Neuron (in vitro differentiated cells): ENCODE measurements around the gene HNMT.
"Not testable (repeated sequence)": the region's sequence is repeated elsewhere in the genome, so short reads cannot be mapped to it uniquely, and the experiment has no call there.

Source experiments
- H2AFZ ChIP-seq: one replicate; pipeline ENCODE4 v1.6.1; 2013; ENCODE audit warnings: low read depth, mild to moderate bottlenecking, inconsistent platforms, low read length, moderate library complexity
- H3K27me3 ChIP-seq: one replicate; pipeline ENCODE4 v1.6.1; 2013; ENCODE audit warnings: low read length; ENCODE audit not compliant: insufficient read depth
- H3K36me3 ChIP-seq: one replicate; pipeline ENCODE4 v1.6.1; 2013; ENCODE audit warnings: low read length; ENCODE audit not compliant: insufficient read depth
- H3K4me1 ChIP-seq: one replicate; pipeline ENCODE4 v1.6.1; 2013; ENCODE audit warnings: low read length; ENCODE audit not compliant: insufficient read depth
- H3K4me3 ChIP-seq: 2 replicates; pipeline ENCODE4 v1.5.1; 2013; ENCODE audit warnings: mild to moderate bottlenecking, low read length, moderate library complexity
- H3K9me3 ChIP-seq: one replicate; pipeline ENCODE4 v1.6.1; 2013; ENCODE audit warnings: low read length

The HNMT gene

DNA sequence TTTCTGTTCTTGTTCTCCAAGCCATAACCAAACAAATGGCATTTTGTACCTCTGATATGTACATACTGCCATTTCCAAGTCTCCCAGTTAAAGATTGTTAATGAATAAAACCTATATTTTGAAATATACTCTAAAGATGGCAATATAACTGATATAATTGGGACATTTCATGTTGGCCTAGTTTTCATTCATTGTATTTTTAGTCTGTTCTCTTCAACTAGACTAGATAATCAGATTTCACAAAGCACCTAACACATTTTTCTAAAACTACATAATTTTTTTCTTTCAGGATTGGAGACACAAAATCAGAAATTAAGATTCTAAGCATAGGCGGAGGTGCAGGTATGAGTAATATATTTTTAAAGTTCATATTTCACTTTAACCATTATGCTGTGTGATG lies 5.6 kb downstream of the HNMT start:
- peaks cover 4% of the 10 kb centered on the region for H3K4me1 ChIP-seq
- H3K4me3 ChIP-seq: no peak overlapping the region
- no peak overlapping the region for H2AFZ ChIP-seq
- H3K9me3 ChIP-seq: no peaks in the 10 kb centered on the region
- H3K36me3 ChIP-seq: no peaks in the 10 kb centered on the region
- no peaks in the 10 kb centered on the region for H3K27me3 ChIP-seq

DNA sequence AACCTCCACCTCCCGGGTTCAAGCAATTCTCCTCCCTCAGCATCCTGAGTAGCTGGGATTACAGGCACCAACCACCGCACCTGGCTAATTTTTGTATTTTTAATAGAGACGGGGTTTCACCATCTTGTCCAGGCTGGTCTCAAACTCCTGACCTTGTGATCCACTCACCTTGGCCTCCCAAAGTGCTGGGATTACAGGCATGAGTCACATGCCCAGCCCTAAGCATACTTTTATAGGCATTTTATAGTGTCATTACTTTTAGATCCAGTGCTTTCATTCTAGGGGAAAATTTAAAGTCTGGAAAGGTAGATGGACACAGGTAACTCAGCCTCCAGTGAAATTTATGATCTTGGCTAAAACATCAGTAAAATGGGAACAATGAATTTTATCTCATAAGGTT lies 7.0 kb downstream of the HNMT start:
- not testable (repeated sequence) for H3K27me3 ChIP-seq, H3K4me1 ChIP-seq, H3K9me3 ChIP-seq, H2AFZ ChIP-seq, H3K36me3 ChIP-seq, H3K4me3 ChIP-seq

DNA sequence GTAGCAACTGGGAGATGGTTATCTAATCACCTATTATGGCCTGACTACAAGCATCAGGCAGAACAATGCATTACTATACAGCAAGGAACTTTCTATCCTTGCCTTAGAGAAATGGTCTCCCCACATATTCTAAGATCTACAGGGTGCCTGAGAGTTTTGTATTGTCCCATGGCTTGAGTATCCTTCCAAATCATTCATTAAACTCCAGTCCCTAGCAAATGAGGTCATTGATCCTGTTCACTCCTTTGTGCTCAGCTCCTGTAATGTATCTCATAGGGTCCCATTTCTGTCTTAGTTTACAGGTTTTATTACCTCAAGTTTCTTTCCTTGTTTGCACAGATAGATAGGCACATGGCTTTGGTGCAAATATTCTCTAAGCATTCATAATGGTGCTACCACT lies 9.0 kb downstream of the HNMT start:
- Histone ChIP-seq H3K4me3 (no peak overlapping the region), H2AFZ (no peak overlapping the region), H3K36me3 (no peaks in the 10 kb centered on the region), H3K27me3 (no peaks in the 10 kb centered on the region), H3K9me3 (no peaks in the 10 kb centered on the region), H3K4me1 (peaks cover 4% of the 10 kb centered on the region)

DNA sequence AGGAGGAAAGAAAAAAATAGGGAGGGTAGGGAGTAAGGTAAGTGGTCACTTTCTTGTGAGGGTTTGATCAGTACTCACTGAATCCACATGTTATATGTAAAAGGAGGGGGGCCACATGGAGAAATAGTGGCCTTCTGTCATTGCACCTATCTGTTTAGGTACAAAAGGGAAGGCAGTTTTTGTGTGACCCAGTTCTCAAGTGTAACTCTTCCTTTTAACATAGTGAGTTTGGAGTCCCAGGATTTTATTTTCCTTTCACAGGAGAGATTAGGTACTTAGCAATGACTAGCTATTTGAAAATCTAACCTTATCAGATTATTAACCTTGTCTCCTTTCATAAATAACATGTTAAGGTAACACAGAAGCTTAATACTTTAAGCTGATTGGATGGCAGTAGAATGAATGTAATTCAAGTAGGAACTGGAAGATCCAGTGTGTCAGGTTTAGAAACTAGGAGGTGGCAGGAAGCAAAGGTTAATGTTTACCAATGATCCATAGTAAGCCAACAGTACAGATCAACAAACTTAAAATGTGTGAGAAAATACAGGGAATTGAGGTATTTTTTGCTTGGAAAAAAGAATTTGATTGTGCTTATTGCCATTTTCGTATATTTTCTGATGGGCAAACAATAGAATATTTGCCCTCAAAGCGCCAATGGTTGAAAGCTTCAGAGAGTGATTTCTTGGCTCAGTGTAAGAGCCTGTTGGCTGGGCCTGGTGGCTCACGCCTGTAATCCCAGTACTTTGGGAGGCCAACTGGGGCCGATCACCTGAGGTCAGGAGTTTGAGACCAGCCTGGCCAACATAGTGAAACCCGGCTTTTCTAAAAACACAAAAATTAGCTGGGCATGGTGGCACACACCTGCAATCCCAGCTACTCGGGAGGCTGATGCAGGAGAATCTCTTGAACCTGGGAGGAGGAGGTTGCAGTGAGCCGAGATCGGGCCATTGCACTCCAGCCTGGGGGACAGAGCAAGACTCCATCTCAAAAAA lies 11.3 kb downstream of the HNMT start:
- no peaks in the 10 kb centered on the region for H3K4me1 ChIP-seq
- H3K27me3 ChIP-seq: no peaks in the 10 kb centered on the region
- no peak overlapping the region for H2AFZ ChIP-seq
- no peak overlapping the region for H3K4me3 ChIP-seq
- H3K9me3 ChIP-seq: no peaks in the 10 kb centered on the region
- no peaks in the 10 kb centered on the region for H3K36me3 ChIP-seq

DNA sequence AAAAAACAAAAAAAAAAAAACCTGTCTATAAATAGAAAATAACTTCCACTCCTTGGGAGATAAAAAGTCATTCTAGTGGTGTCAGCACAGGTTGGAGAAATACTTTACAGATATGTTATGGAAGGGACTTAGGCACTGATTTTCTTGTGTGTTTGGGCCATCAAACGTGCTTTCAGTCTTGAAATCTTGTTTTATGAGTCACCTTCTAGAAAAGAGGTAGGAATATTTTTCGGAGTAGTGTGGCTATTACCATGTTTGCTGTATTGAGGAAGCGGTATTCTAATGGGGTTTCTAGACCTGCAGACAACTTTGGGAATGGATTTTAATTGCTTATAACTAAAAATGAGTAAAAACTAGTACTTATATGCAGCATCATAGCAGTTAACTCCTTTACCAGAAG lies 12.0 kb downstream of the HNMT start:
- H3K27me3 ChIP-seq: no peaks in the 10 kb centered on the region
- no peak overlapping the region for H2AFZ ChIP-seq
- H3K4me1 ChIP-seq: no peaks in the 10 kb centered on the region
- H3K4me3 ChIP-seq: no peak overlapping the region
- H3K9me3 ChIP-seq: no peaks in the 10 kb centered on the region
- H3K36me3 ChIP-seq: no peaks in the 10 kb centered on the region

DNA sequence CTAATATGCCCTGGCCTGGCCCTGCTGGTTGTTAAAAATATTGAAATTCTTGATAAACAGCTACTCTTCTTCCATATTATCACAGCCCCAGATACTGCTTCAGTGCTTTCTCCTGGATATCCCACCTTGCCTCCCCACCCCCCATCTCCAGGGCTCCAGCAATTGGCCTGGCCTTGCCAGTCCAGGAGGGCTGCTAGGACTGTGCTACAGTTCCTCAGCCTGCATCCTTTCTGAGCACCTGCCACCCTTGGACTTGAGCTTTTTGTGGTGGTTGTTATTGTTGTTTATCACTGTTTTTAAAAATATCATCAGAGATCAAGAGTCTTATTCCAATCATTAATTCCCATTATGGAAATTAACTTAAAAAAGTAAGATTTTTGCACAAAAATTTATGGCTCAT lies 13.5 kb downstream of the HNMT start:
- H3K36me3 ChIP-seq: no peaks in the 10 kb centered on the region
- H2AFZ ChIP-seq: no peak overlapping the region
- no peaks in the 10 kb centered on the region for H3K9me3 ChIP-seq
- no peaks in the 10 kb centered on the region for H3K27me3 ChIP-seq
- no peak overlapping the region for H3K4me3 ChIP-seq
- no peaks in the 10 kb centered on the region for H3K4me1 ChIP-seq

DNA sequence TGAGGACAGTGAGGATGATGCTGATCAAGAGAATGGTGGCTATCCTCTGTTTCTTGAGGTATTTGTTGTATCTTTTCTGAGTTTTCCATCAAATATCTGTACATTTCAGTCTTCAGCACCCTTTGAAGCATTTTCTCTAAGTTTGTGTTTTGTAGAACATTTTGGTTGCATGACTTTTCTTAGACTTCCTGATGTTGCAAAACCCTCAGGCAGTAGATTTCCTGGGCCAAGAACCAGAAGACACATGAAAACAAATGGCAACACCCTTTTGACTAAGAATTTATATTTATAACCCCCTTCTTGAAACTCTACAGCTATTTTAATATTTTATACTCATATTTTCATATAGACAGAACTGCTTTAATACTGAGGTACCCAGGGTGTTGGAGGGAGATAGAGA lies 16.2 kb downstream of the HNMT start:
- H2AFZ ChIP-seq: no peak overlapping the region
- no peaks in the 10 kb centered on the region for H3K9me3 ChIP-seq
- no peaks in the 10 kb centered on the region for H3K4me1 ChIP-seq
- no peaks in the 10 kb centered on the region for H3K27me3 ChIP-seq
- H3K4me3 ChIP-seq: no peak overlapping the region
- no peaks in the 10 kb centered on the region for H3K36me3 ChIP-seq

DNA sequence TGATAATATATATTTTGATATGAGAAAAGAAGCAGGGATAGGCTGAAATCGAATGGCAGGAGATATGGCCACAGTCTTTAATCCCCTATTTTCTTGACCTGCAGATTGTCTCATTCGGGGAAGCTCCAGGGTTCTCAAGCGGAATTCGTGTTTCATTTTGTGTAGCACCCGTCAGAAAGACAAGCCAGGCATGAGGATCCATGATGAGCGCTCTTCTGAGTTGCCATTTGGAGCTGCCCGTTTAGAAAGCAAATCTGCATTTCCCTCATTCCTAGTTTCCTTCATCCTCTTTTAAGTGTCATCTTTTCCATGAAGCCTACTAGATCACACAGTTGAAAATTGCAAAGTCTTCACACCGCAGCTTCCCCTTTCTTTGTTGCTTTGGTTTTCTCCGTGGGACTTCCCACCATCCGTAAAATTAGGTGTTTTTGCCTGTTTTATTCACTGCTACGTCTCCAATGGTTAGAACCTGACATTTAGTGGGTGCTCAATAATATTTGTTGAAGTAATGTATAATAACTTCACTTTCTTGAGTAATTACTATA lies 16.9 kb downstream of the HNMT start:
- no peaks in the 10 kb centered on the region for H3K4me1 ChIP-seq
- H3K27me3 ChIP-seq: no peaks in the 10 kb centered on the region
- H3K36me3 ChIP-seq: no peaks in the 10 kb centered on the region

DNA sequence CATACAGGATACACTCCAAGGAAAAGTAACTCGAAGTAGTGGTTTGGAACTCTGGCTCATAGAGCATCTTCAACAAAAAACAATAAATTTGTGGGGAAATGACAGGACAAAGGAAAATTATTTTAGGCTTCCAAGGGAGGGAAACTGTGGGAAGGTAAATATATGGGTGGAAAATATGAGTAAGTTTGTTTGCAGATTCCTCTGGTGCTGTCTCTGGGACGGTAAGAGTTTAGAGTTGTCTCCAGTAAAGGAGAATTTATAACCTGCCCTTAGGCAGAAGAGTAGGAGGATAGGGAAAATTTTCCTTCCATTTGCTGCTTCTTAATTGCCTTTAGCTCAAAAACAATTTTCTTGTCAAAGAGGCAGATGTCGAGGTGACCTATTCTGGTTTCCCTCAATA lies 19.3 kb downstream of the HNMT start:
- H3K27me3 ChIP-seq: no peaks in the 10 kb centered on the region
- no peaks in the 10 kb centered on the region for H3K4me1 ChIP-seq
- no peaks in the 10 kb centered on the region for H3K36me3 ChIP-seq
- no peak overlapping the region for H3K4me3 ChIP-seq
- H2AFZ ChIP-seq: no peak overlapping the region
- H3K9me3 ChIP-seq: no peaks in the 10 kb centered on the region

More for the DNA sequence above, 16.9 kb downstream of the HNMT start:
- H3K4me3 ChIP-seq: no peak overlapping the region
- no peak overlapping the region for H2AFZ ChIP-seq
- H3K9me3 ChIP-seq: no peaks in the 10 kb centered on the region

DNA sequence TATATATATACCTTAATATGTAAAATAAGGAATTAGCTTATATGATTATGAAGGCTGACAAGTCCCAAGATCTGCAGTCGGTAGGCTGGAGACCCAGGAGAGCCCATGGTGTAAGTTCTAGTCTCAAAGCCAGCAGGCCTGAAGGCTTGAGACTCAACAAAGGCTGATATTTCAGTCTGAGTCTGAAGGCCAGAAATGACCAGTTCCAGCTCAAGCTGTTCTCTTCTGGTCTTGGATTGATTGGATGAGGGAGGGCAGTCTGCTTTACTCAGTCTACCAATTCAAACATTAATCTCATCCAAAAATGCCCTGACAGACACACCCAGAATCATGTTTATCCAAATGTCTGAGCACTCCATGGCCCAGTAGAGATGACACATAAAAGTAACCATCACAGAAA lies 22.0 kb downstream of the HNMT start:
- no peaks in the 10 kb centered on the region for H3K27me3 ChIP-seq
- no peak overlapping the region for H3K4me3 ChIP-seq
- H3K4me1 ChIP-seq: no peaks in the 10 kb centered on the region
- H2AFZ ChIP-seq: no peak overlapping the region
- no peaks in the 10 kb centered on the region for H3K36me3 ChIP-seq
- H3K9me3 ChIP-seq: no peaks in the 10 kb centered on the region

DNA sequence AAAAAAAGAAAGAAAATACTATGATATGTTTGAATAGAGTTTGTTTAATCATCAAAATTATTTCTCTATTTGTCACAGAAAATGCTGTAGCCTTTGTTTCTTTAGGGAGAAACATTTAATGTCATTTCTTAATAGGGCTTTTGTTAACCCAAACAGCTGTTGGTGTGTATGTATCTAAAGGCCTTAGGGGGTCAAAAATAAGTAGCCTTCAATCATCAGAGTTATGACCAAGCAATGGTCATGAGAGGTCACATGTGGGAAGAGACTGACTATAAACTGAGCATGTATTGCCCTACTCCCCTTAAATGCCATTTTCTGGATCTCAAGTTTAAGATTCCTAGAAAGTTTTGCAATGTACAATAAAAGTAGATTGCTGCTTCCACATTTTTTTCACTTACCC lies 22.7 kb downstream of the HNMT start:
- Histone ChIP-seq H3K4me3 (no peak overlapping the region), H3K36me3 (no peaks in the 10 kb centered on the region), H3K4me1 (no peaks in the 10 kb centered on the region), H3K9me3 (no peaks in the 10 kb centered on the region), H2AFZ (no peak overlapping the region), H3K27me3 (no peaks in the 10 kb centered on the region)

DNA sequence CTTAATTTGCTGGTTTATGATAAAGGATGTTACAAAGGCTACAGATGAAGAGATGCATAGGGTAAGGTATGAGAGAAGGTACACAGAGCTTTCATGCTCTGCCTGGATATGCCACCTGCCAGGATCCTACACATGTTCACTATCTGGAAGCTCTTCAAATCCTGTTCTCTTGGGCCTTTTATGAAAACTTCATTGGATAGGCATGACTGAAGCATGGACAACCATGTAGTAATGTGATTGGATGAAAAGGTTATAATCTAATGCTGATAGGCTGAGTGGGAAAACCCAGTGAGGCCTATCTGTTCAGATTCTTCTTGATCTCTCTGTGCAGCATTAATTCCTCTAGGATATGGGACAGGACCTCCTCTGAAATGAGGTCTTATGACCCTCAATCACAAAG lies 26.8 kb downstream of the HNMT start:
- H3K36me3 ChIP-seq: no peaks in the 10 kb centered on the region
- H3K9me3 ChIP-seq: no peaks in the 10 kb centered on the region

DNA sequence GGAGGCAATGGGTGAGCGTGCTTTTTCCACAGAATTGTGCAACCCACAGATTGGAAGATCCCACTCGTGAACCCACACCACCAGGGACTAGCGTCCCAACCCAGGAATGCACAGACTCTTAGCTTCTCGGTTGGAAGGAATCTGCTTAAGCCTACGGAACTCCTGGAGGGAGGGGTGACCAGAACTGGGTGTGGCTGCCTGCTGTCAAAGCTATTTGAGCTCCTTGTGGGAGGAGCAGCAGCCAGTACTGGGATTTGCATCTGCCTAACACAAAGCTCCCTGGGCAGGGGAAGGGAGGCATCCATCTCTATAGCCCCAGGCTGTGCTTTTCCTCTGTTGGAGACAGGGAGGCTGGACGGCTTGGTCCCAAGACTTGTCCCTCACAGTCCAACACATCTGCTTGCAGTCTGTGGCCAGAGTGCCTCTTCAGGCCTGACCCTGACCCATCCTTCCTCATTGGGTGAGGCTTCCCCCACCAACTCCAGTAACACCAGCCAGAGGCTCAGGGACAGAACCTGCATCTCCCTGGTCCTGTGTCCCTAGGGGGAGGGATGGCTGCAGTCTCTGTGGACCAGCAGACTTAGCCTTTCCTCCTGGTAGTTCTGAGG lies 27.9 kb downstream of the HNMT start:
- Histone ChIP-seq H3K27me3 (no peaks in the 10 kb centered on the region), H2AFZ (no peak overlapping the region), H3K4me1 (no peaks in the 10 kb centered on the region), H3K4me3 (no peak overlapping the region), H3K36me3 (no peaks in the 10 kb centered on the region), H3K9me3 (no peaks in the 10 kb centered on the region)

More for the DNA sequence above, 26.8 kb downstream of the HNMT start:
- Histone ChIP-seq H3K27me3 (no peaks in the 10 kb centered on the region), H3K4me1 (no peaks in the 10 kb centered on the region), H2AFZ (no peak overlapping the region), H3K4me3 (no peak overlapping the region)
